Mononuclear cell (primary cell): ENCODE data around the gene FRMD6. TPM values are rescaled to one million over a fixed set of nuclear protein-coding genes. Genes with fewer than 3 reads are reported as not detected.

Source experiments
- H3K27me3 ChIP-seq: 2 replicates; pipeline ENCODE4 v1.6.0; 2011; ENCODE audit warnings: low read length, control low read depth; ENCODE audit not compliant: insufficient read depth
- H3K4me1 ChIP-seq: 2 replicates; pipeline ENCODE4 v1.5.1; 2011; ENCODE audit warnings: mild to moderate bottlenecking, low read length, control low read depth; ENCODE audit not compliant: insufficient read depth
- H3K4me3 ChIP-seq: 2 replicates; pipeline ENCODE4 v1.5.1; 2011; ENCODE audit warnings: mild to moderate bottlenecking, low read length, moderate library complexity
- H3K9me3 ChIP-seq: 2 replicates; pipeline ENCODE4 v1.5.1; 2011; ENCODE audit warnings: low read depth, mild to moderate bottlenecking, control low read depth, low read length
- total RNA-seq: library from RNA; depleted of rRNA; stranded (reverse); fragments of >200 nt; gene quantifications from one replicate; pipeline ENCODE4 v1.2.3, GENCODE V29; 2012

FRMD6 gene
- total RNA-seq, 1 donor = 1.0 TPM

GRCh38 chr14:51674294-51675002, 22.7 kb downstream of the FRMD6 start:
- Histone ChIP-seq H3K4me3 (no peak overlapping the region), H3K9me3 (no peaks in the 10 kb centered on the region), H3K4me1 (no peaks in the 10 kb centered on the region), H3K27me3 (no peaks in the 10 kb centered on the region)

GRCh38 chr14:51676549-51676948, 24.8 kb downstream of the FRMD6 start:
- Histone ChIP-seq H3K4me1 (no peaks in the 10 kb centered on the region), H3K4me3 (no peak overlapping the region), H3K27me3 (no peaks in the 10 kb centered on the region), H3K9me3 (no peaks in the 10 kb centered on the region)

DNA sequence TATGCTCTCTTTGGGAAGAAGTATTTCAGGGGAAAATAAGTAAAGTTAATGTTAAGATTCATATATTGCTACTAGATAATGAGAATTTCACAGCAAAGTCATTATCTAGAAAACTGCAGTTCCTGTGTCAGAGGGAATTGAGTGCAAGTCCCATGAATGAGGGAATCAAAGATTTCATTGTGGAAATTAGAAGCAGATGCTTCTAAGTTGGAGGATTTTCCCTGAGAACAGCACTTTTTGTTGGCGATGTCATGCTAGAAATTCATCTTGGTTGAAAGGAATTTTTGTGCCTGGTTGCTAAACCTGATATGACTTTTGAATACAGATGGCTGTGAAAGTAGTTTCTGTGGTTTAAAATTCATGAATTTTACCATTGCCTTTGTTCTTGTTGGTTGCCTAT, 25.6 kb downstream of the FRMD6 start:
- no peaks in the 10 kb centered on the region for H3K9me3 ChIP-seq
- no peaks in the 10 kb centered on the region for H3K4me1 ChIP-seq
- H3K4me3 ChIP-seq = no peak overlapping the region
- H3K27me3 ChIP-seq = no peaks in the 10 kb centered on the region

DNA sequence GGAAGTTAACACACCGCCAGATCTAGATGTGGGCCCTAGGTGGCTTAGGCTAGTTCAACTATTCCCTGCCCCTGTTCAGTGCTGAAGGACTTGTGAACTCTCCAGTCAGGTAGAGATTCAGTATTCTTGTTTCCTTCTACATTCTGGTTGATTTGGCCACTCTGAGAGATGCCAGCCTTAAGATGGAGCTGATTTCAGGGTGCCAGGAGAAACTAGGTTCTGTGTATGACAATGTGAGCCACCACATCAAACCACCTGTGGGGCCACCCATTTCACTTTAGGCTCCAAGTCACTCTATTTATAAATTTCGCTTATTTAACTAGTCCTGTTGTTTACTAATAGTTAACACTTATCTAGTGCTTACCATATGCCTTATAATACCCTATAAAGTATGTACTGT, 26.0 kb downstream of the FRMD6 start:
- no peaks in the 10 kb centered on the region for H3K27me3 ChIP-seq
- H3K4me3 ChIP-seq = no peak overlapping the region
- H3K9me3 ChIP-seq = no peaks in the 10 kb centered on the region
- H3K4me1 ChIP-seq = no peaks in the 10 kb centered on the region

- no peaks in the 10 kb centered on the region for H3K27me3 ChIP-seq
- H3K4me1 ChIP-seq = no peaks in the 10 kb centered on the region
- no peak overlapping the region for H3K4me3 ChIP-seq
- H3K9me3 ChIP-seq = no peaks in the 10 kb centered on the region
These were observed 28.3 kb downstream of the FRMD6 start for GRCh38 chr14:51680031-51680430.

DNA sequence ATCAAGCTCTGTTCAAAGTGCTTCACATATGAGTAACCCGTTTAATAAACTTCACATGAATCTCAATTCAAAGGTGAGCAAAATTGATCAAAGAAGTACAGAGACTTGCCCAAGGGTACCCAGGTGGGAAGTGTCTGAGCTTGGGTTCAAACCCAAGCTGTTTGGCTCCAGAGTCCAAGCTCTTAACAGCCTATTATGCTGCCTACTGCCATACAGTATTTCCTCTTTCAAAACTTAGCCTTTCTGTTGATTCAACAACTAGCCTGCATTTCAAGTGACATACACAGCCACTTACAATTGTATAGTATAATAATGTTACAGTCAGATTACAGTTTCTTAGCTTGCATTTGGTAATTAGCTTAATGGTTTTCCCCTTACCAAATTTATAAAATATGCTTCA, 29.7 kb downstream of the FRMD6 start:
- Histone ChIP-seq H3K4me1 (no peaks in the 10 kb centered on the region), H3K27me3 (no peaks in the 10 kb centered on the region), H3K9me3 (no peaks in the 10 kb centered on the region), H3K4me3 (no peak overlapping the region)

DNA sequence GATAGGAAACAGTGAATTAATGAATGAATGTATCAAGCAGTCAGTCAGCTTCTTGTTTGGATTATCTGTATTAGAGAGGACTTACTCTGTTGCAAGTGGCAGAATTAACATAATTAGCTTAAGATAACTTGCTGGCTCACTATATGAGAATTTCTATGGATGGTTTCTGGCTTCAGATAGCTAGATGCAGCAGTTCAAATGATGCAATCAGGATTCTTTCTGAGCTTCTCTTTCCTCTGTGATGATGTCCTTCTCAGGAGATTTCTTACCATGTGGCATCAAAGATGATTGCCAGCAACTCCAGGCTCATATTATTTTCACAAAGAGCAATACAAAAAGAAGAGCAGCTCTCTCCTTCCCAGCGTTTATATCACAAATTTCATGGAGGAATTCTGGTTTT, 30.7 kb downstream of the FRMD6 start:
- Histone ChIP-seq H3K4me1 (no peaks in the 10 kb centered on the region), H3K9me3 (no peaks in the 10 kb centered on the region), H3K4me3 (no peak overlapping the region), H3K27me3 (no peaks in the 10 kb centered on the region)

- no peaks in the 10 kb centered on the region for H3K4me1 ChIP-seq
- no peaks in the 10 kb centered on the region for H3K9me3 ChIP-seq
- H3K27me3 ChIP-seq = no peaks in the 10 kb centered on the region
- no peak overlapping the region for H3K4me3 ChIP-seq
These were observed 33.0 kb downstream of the FRMD6 start for GRCh38 chr14:51684760-51685159.

DNA sequence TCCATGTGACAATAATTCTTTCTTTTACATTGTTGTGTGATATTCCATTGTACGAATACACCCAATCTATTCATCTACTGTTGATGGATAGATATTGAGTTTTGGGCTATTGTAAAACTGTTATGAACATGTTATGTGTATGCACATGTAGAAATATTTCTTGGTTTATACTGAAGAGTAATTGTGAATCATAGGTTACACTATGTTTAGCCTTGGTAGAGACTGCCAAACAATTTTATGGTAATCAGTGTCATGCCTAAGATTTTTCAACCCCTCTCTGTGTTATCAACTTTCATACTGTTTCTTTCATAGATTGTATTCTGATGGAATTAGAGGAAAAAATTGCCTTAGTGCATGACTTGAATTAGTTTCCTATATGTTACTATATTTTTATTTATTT, 39.5 kb downstream of the FRMD6 start:
- Histone ChIP-seq H3K9me3 (no peaks in the 10 kb centered on the region), H3K27me3 (no peaks in the 10 kb centered on the region), H3K4me3 (no peak overlapping the region), H3K4me1 (no peaks in the 10 kb centered on the region)

- Histone ChIP-seq H3K4me3 (no peak overlapping the region), H3K9me3 (no peaks in the 10 kb centered on the region), H3K4me1 (no peaks in the 10 kb centered on the region), H3K27me3 (no peaks in the 10 kb centered on the region)
These were observed 40.9 kb downstream of the FRMD6 start for GRCh38 chr14:51692646-51693045.

- H3K27me3 ChIP-seq = no peaks in the 10 kb centered on the region
- H3K4me1 ChIP-seq = no peaks in the 10 kb centered on the region
- H3K9me3 ChIP-seq = no peaks in the 10 kb centered on the region
- no peak overlapping the region for H3K4me3 ChIP-seq
These were observed 46.1 kb downstream of the FRMD6 start for GRCh38 chr14:51697848-51698247.

DNA sequence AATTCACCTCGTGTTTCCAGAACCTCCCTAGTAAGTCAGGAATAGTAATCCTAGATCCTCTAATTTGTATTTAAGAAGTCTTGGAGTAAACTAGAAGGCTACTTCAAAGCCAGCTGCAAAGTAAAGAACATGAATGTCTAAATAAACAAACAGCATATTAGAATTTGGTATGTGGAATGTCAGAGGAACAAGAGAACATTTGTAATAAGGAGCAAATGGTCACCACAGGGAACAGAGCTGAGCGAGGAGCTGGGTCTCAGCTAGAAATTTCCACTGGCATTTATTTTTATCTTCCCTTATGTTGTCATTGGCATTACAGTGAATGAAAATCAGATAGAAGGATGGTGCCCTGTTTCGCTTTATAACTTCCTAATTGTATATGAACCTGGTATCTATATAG, 50.2 kb downstream of the FRMD6 start:
- H3K9me3 ChIP-seq = no peaks in the 10 kb centered on the region
- no peaks in the 10 kb centered on the region for H3K4me1 ChIP-seq
- no peak overlapping the region for H3K4me3 ChIP-seq
- no peaks in the 10 kb centered on the region for H3K27me3 ChIP-seq

- H3K9me3 ChIP-seq = no peaks in the 10 kb centered on the region
- no peaks in the 10 kb centered on the region for H3K27me3 ChIP-seq
- H3K4me3 ChIP-seq = no peak overlapping the region
- no peaks in the 10 kb centered on the region for H3K4me1 ChIP-seq
These were observed 52.1 kb downstream of the FRMD6 start for GRCh38 chr14:51703787-51704186.

- Histone ChIP-seq H3K9me3 (no peaks in the 10 kb centered on the region), H3K4me1 (no peaks in the 10 kb centered on the region), H3K27me3 (no peaks in the 10 kb centered on the region), H3K4me3 (no peak overlapping the region)
These were observed 52.8 kb downstream of the FRMD6 start for GRCh38 chr14:51704545-51704944.

- H3K4me3 ChIP-seq = no peak overlapping the region
- H3K27me3 ChIP-seq = no peaks in the 10 kb centered on the region
- no peaks in the 10 kb centered on the region for H3K9me3 ChIP-seq
- no peaks in the 10 kb centered on the region for H3K4me1 ChIP-seq
These were observed 55.6 kb downstream of the FRMD6 start for GRCh38 chr14:51707327-51707726.

DNA sequence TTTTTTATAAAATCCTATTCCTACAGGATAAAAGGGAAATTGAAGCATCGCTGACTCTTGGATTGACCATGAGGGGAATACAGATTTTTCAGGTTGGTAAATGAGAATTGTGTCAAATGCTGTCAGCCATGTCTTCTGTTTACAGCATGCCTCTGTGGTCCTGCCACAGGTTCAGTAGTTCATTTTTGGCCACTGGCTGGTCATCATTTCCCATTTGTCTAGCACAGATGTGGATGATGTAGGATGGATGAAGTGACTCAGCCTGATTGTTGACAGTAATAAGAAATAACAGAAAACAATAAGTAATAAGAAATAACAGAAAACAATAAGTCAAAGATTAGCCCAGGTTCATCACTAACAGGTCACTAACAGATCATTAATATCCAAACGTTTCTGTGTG, 59.8 kb downstream of the FRMD6 start:
- Histone ChIP-seq H3K9me3 (no peaks in the 10 kb centered on the region), H3K4me3 (no peak overlapping the region), H3K27me3 (no peaks in the 10 kb centered on the region), H3K4me1 (no peaks in the 10 kb centered on the region)
